Gastrocnemius medialis (tissue), 4 donors: ENCODE measurements around the gene RFFL.

Source experiments
- POLR2A ChIP-seq, 2 donors: fragments of 450-650 bp; IDR thresholded peaks; one replicate each; pipeline ENCODE4 v1.6.1; 2017; ENCODE audit warnings: antibody characterized with exemption in 2 of 2, mild to moderate bottlenecking in 2 of 2, moderate library complexity in 2 of 2
- TF ChIP-seq, protein P1 (sequence below), 5 experiments: fragments of 450-650 bp in 3 of 5; fragments of 200-600 bp in 2 of 5; sonication (generic) in 2 of 5; IDR thresholded peaks in 4 of 5; conservative IDR thresholded peaks in 1 of 5; 1 replicate in 4 of 5; 2 replicates in 1 of 5; pipeline ENCODE4 v1.5.1; 2016 to 2019; ENCODE audit warnings: antibody characterized with exemption in 5 of 5, mild to moderate bottlenecking in 3 of 5, moderate library complexity in 3 of 5

DNA sequence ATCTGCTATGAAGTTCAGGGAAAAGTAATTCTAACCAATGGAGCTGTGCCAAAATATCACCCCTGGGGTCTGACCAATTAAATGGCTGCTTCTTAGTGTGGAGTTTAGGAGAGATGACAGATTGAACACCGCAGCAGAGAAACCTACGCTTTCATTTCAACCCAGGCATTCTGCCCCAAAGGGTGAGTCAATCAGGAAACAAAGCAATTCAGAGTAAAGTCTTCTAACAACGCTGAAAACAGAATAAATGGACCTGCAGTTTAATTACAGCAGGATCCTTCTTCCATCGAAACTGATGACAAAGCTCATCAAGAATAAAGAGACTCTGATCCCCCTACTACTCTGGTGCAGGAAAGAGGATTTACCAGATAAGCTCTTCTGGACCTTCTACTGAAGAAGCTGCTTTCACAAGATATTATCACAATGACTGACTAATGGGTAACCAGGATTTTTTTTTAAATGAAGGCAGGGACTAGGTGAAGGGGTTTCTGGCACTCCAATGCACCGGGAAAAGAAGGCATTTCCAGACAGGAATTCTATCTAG lies 16.7 kb downstream of the RFFL start:
- TF ChIP-seq, protein P1, sequence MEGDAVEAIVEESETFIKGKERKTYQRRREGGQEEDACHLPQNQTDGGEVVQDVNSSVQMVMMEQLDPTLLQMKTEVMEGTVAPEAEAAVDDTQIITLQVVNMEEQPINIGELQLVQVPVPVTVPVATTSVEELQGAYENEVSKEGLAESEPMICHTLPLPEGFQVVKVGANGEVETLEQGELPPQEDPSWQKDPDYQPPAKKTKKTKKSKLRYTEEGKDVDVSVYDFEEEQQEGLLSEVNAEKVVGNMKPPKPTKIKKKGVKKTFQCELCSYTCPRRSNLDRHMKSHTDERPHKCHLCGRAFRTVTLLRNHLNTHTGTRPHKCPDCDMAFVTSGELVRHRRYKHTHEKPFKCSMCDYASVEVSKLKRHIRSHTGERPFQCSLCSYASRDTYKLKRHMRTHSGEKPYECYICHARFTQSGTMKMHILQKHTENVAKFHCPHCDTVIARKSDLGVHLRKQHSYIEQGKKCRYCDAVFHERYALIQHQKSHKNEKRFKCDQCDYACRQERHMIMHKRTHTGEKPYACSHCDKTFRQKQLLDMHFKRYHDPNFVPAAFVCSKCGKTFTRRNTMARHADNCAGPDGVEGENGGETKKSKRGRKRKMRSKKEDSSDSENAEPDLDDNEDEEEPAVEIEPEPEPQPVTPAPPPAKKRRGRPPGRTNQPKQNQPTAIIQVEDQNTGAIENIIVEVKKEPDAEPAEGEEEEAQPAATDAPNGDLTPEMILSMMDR (IDR thresholded peaks at IDR 0.05 in 4 of 5, conservative IDR thresholded peaks at IDR 0.05 in 1 of 5) = no peak
- TF ChIP-seq POLR2A (IDR thresholded peaks at IDR 0.05) = no peak
